Renal cortical epithelial cell (primary cell): Measurements from ENCODE around the gene COPE. TPM values are rescaled to one million over a fixed set of nuclear protein-coding genes. Genes with fewer than 3 reads are reported as not detected.

Experiments used
- DNase-seq: peaks from one replicate; pipeline ENCODE4 v3.0.0-alpha.2; 2011; ENCODE audit warnings: low read depth
- total RNA-seq: library from RNA; depleted of rRNA; stranded (reverse); fragments of >200 nt; gene quantifications from 2 replicates; pipeline ENCODE4 v1.2.3, GENCODE V29; 2014

Gene COPE
- total RNA-seq, 1 donor from 2014 or later = 148 TPM

GRCh38 chr19:18895038-18895823 lies 24.0 kb downstream of the COPE start:
- no peak for DNase-seq

GRCh38 chr19:18894254-18895037 lies 24.7 kb downstream of the COPE start:
- DNase-seq = no peak

GRCh38 chr19:18893587-18894253 lies 25.5 kb downstream of the COPE start:
- DNase-seq = no peak

GRCh38 chr19:18889949-18890745 lies 29.0 kb downstream of the COPE start:
- no peak for DNase-seq

GRCh38 chr19:18886972-18887371 lies 32.2 kb downstream of the COPE start:
- DNase-seq = no peak

- no peak for DNase-seq
These were observed 35.5 kb downstream of the COPE start for GRCh38 chr19:18883526-18884304.

- no peak for DNase-seq
These were observed 37.7 kb downstream of the COPE start for GRCh38 chr19:18881491-18881890.

- no peak for DNase-seq
These were observed 39.4 kb downstream of the COPE start for GRCh38 chr19:18879579-18880373.

GRCh38 chr19:18878858-18879578 lies 40.2 kb downstream of the COPE start:
- DNase-seq = no peak

GRCh38 chr19:18878058-18878797 lies 41.0 kb downstream of the COPE start:
- DNase-seq = no peak

GRCh38 chr19:18876865-18877264 lies 42.3 kb downstream of the COPE start:
- DNase-seq = no peak

- DNase-seq = no peak
These were observed 43.5 kb downstream of the COPE start for GRCh38 chr19:18875726-18876125.

GRCh38 chr19:18871543-18871942 lies 47.6 kb downstream of the COPE start:
- no peak for DNase-seq

GRCh38 chr19:18870531-18871172 lies 48.5 kb downstream of the COPE start:
- no peak for DNase-seq

GRCh38 chr19:18869781-18870530 lies 49.2 kb downstream of the COPE start:
- DNase-seq = no peak

- no peak for DNase-seq
These were observed 50.1 kb downstream of the COPE start for GRCh38 chr19:18869023-18869618.
